ENCODE results near the gene NXPE3. TPM values are rescaled to one million over a fixed set of nuclear protein-coding genes. Genes with fewer than 3 reads are reported as not detected.

The NXPE3 gene
- total and polyA plus RNA-seq, 2 donors = 10.3 to 15.8 TPM

GRCh38 chr3:101784855-101785613 is 6.0 kb downstream of the NXPE3 start:
- H3K36me3 ChIP-seq (ENCODE audit: control insufficient read depth in 2 of 2, insufficient read depth in 2 of 2, low read length in 1 of 2) = peaks cover 26 to 54% of the 10 kb centered on the region in 2 donors
- peaks cover 8 to 18% of the 10 kb centered on the region in 2 donors for H3K4me1 ChIP-seq (ENCODE audit: control insufficient read depth in 2 of 2, insufficient read depth in 2 of 2, low read length in 2 of 2)
- no peak overlapping the region for H3K4me3 ChIP-seq (ENCODE audit: low read length in 2 of 2)
- no peaks in the 10 kb centered on the region for H3K9me3 ChIP-seq (ENCODE audit: control insufficient read depth in 2 of 2, insufficient read depth in 1 of 2, low read length in 1 of 2)
- 86% methylated on average over 5 of the region's 5 CpGs for WGBS
- peak overlapping the region; percentile 78 to 80 for H3K27ac ChIP-seq (ENCODE audit: low read depth in 1 of 2, low read length in 1 of 2)
- peak in 3 of 9 donors; percentile 27 to 59 (median 36) for DNase-seq (ENCODE audit: low read depth in 6 of 9, low spot score in 9 of 9)
- H3K27me3 ChIP-seq (ENCODE audit: control insufficient read depth in 2 of 2, insufficient read depth in 1 of 2, low read length in 1 of 2) = no peaks in the 10 kb centered on the region

GRCh38 chr3:101791778-101792177 is 12.8 kb downstream of the NXPE3 start:
- Histone ChIP-seq H3K4me3 (ENCODE audit: low read length in 2 of 2) (no peak overlapping the region), H3K27ac (ENCODE audit: low read depth in 1 of 2, low read length in 1 of 2) (no peak overlapping the region), H3K9me3 (ENCODE audit: control insufficient read depth in 2 of 2, insufficient read depth in 1 of 2, low read length in 1 of 2) (peaks cover 0 to 3% of the 10 kb centered on the region in 2 donors), H3K36me3 (ENCODE audit: control insufficient read depth in 2 of 2, insufficient read depth in 2 of 2, low read length in 1 of 2) (peaks cover 42 to 62% of the 10 kb centered on the region in 2 donors), H3K27me3 (ENCODE audit: control insufficient read depth in 2 of 2, insufficient read depth in 1 of 2, low read length in 1 of 2) (no peaks in the 10 kb centered on the region), H3K4me1 (ENCODE audit: control insufficient read depth in 2 of 2, insufficient read depth in 2 of 2, low read length in 2 of 2) (no peaks in the 10 kb centered on the region)
- DNase-seq (ENCODE audit: low read depth in 6 of 9, low spot score in 9 of 9) = no peak
- 93% methylated on average over 4 of the region's 4 CpGs for WGBS

- 95% methylated on average over 3 of the region's 3 CpGs for WGBS
- Histone ChIP-seq H3K9me3 (ENCODE audit: control insufficient read depth in 2 of 2, insufficient read depth in 1 of 2, low read length in 1 of 2) (no peaks in the 10 kb centered on the region), H3K27me3 (ENCODE audit: control insufficient read depth in 2 of 2, insufficient read depth in 1 of 2, low read length in 1 of 2) (no peaks in the 10 kb centered on the region), H3K27ac (ENCODE audit: low read depth in 1 of 2, low read length in 1 of 2) (no peak overlapping the region), H3K4me1 (ENCODE audit: control insufficient read depth in 2 of 2, insufficient read depth in 2 of 2, low read length in 2 of 2) (no peaks in the 10 kb centered on the region), H3K36me3 (ENCODE audit: control insufficient read depth in 2 of 2, insufficient read depth in 2 of 2, low read length in 1 of 2) (peaks cover 30 to 44% of the 10 kb centered on the region in 2 donors), H3K4me3 (ENCODE audit: low read length in 2 of 2) (no peak overlapping the region)
- DNase-seq (ENCODE audit: low read depth in 6 of 9, low spot score in 9 of 9) = no peak
Observed at GRCh38 chr3:101796077-101796680, 17.2 kb downstream of the NXPE3 start.

GRCh38 chr3:101801174-101801573 is 22.2 kb downstream of the NXPE3 start:
- Histone ChIP-seq H3K27ac (ENCODE audit: low read depth in 1 of 2, low read length in 1 of 2) (no peak overlapping the region), H3K36me3 (ENCODE audit: control insufficient read depth in 2 of 2, insufficient read depth in 2 of 2, low read length in 1 of 2) (peaks cover 16 to 27% of the 10 kb centered on the region in 2 donors), H3K4me1 (ENCODE audit: control insufficient read depth in 2 of 2, insufficient read depth in 2 of 2, low read length in 2 of 2) (no peaks in the 10 kb centered on the region), H3K27me3 (ENCODE audit: control insufficient read depth in 2 of 2, insufficient read depth in 1 of 2, low read length in 1 of 2) (no peaks in the 10 kb centered on the region), H3K4me3 (ENCODE audit: low read length in 2 of 2) (no peak overlapping the region), H3K9me3 (ENCODE audit: control insufficient read depth in 2 of 2, insufficient read depth in 1 of 2, low read length in 1 of 2) (no peaks in the 10 kb centered on the region)
- WGBS = 98% methylated on average over 4 of the region's 4 CpGs
- DNase-seq (ENCODE audit: low read depth in 6 of 9, low spot score in 9 of 9) = no peak

- H3K9me3 ChIP-seq (ENCODE audit: control insufficient read depth in 2 of 2, insufficient read depth in 1 of 2, low read length in 1 of 2) = no peaks in the 10 kb centered on the region
- no peaks in the 10 kb centered on the region for H3K4me1 ChIP-seq (ENCODE audit: control insufficient read depth in 2 of 2, insufficient read depth in 2 of 2, low read length in 2 of 2)
- no peak overlapping the region for H3K4me3 ChIP-seq (ENCODE audit: low read length in 2 of 2)
- DNase-seq (ENCODE audit: low read depth in 6 of 9, low spot score in 9 of 9) = no peak
- no peaks in the 10 kb centered on the region for H3K27me3 ChIP-seq (ENCODE audit: control insufficient read depth in 2 of 2, insufficient read depth in 1 of 2, low read length in 1 of 2)
- 98% methylated on average over 2 of the region's 2 CpGs for WGBS
- H3K36me3 ChIP-seq (ENCODE audit: control insufficient read depth in 2 of 2, insufficient read depth in 2 of 2, low read length in 1 of 2) = peaks cover 13 to 24% of the 10 kb centered on the region in 2 donors
- no peak overlapping the region for H3K27ac ChIP-seq (ENCODE audit: low read depth in 1 of 2, low read length in 1 of 2)
Observed at GRCh38 chr3:101802179-101802578, 23.2 kb downstream of the NXPE3 start.

- H3K9me3 ChIP-seq (ENCODE audit: control insufficient read depth in 2 of 2, insufficient read depth in 1 of 2, low read length in 1 of 2) = no peaks in the 10 kb centered on the region
- no peaks in the 10 kb centered on the region for H3K27me3 ChIP-seq (ENCODE audit: control insufficient read depth in 2 of 2, insufficient read depth in 1 of 2, low read length in 1 of 2)
Observed at GRCh38 chr3:101803173-101803782, 24.3 kb downstream of the NXPE3 start.

GRCh38 chr3:101803939-101804338 is 24.9 kb downstream of the NXPE3 start:
- Histone ChIP-seq H3K36me3 (ENCODE audit: control insufficient read depth in 2 of 2, insufficient read depth in 2 of 2, low read length in 1 of 2) (peaks cover 13 to 21% of the 10 kb centered on the region in 2 donors), H3K27me3 (ENCODE audit: control insufficient read depth in 2 of 2, insufficient read depth in 1 of 2, low read length in 1 of 2) (no peaks in the 10 kb centered on the region), H3K27ac (ENCODE audit: low read depth in 1 of 2, low read length in 1 of 2) (no peak overlapping the region), H3K4me1 (ENCODE audit: control insufficient read depth in 2 of 2, insufficient read depth in 2 of 2, low read length in 2 of 2) (no peaks in the 10 kb centered on the region), H3K9me3 (ENCODE audit: control insufficient read depth in 2 of 2, insufficient read depth in 1 of 2, low read length in 1 of 2) (no peaks in the 10 kb centered on the region), H3K4me3 (ENCODE audit: low read length in 2 of 2) (no peak overlapping the region)
- no peak for DNase-seq (ENCODE audit: low read depth in 6 of 9, low spot score in 9 of 9)
- WGBS = over 99% methylated on average over 3 of the region's 3 CpGs

More at GRCh38 chr3:101803173-101803782, 24.3 kb downstream of the NXPE3 start:
- H3K4me3 ChIP-seq (ENCODE audit: low read length in 2 of 2) = no peak overlapping the region
- peaks cover 13 to 24% of the 10 kb centered on the region in 2 donors for H3K36me3 ChIP-seq (ENCODE audit: control insufficient read depth in 2 of 2, insufficient read depth in 2 of 2, low read length in 1 of 2)
- WGBS = 81% methylated on average over 9 of the region's 9 CpGs
- DNase-seq (ENCODE audit: low read depth in 6 of 9, low spot score in 9 of 9) = peak in 6 of 9 donors; percentile 52 to 84 (median 72)
- no peak overlapping the region for H3K27ac ChIP-seq (ENCODE audit: low read depth in 1 of 2, low read length in 1 of 2)
- H3K4me1 ChIP-seq (ENCODE audit: control insufficient read depth in 2 of 2, insufficient read depth in 2 of 2, low read length in 2 of 2) = no peaks in the 10 kb centered on the region

GRCh38 chr3:101806491-101806890 is 27.5 kb downstream of the NXPE3 start:
- peaks cover 7 to 13% of the 10 kb centered on the region in 2 donors for H3K36me3 ChIP-seq (ENCODE audit: control insufficient read depth in 2 of 2, insufficient read depth in 2 of 2, low read length in 1 of 2)
- 98% methylated on average over 1 of the region's 1 CpG for WGBS

GRCh38 chr3:101807888-101808287 is 28.9 kb downstream of the NXPE3 start:
- Histone ChIP-seq H3K4me1 (ENCODE audit: control insufficient read depth in 2 of 2, insufficient read depth in 2 of 2, low read length in 2 of 2) (peaks cover 0 to 4% of the 10 kb centered on the region in 2 donors), H3K27me3 (ENCODE audit: control insufficient read depth in 2 of 2, insufficient read depth in 1 of 2, low read length in 1 of 2) (no peaks in the 10 kb centered on the region), H3K36me3 (ENCODE audit: control insufficient read depth in 2 of 2, insufficient read depth in 2 of 2, low read length in 1 of 2) (peaks cover 3 to 5% of the 10 kb centered on the region in 2 donors), H3K4me3 (ENCODE audit: low read length in 2 of 2) (no peak overlapping the region), H3K27ac (ENCODE audit: low read depth in 1 of 2, low read length in 1 of 2) (no peak overlapping the region), H3K9me3 (ENCODE audit: control insufficient read depth in 2 of 2, insufficient read depth in 1 of 2, low read length in 1 of 2) (no peaks in the 10 kb centered on the region)
- no peak for DNase-seq (ENCODE audit: low read depth in 6 of 9, low spot score in 9 of 9)
- WGBS = 96% methylated on average over 2 of the region's 2 CpGs

More at GRCh38 chr3:101806491-101806890, 27.5 kb downstream of the NXPE3 start:
- no peak overlapping the region for H3K27ac ChIP-seq (ENCODE audit: low read depth in 1 of 2, low read length in 1 of 2)
- no peak overlapping the region for H3K4me3 ChIP-seq (ENCODE audit: low read length in 2 of 2)
- no peaks in the 10 kb centered on the region for H3K27me3 ChIP-seq (ENCODE audit: control insufficient read depth in 2 of 2, insufficient read depth in 1 of 2, low read length in 1 of 2)
- no peaks in the 10 kb centered on the region for H3K9me3 ChIP-seq (ENCODE audit: control insufficient read depth in 2 of 2, insufficient read depth in 1 of 2, low read length in 1 of 2)
- no peak for DNase-seq (ENCODE audit: low read depth in 6 of 9, low spot score in 9 of 9)
- peaks cover 0 to 4% of the 10 kb centered on the region in 2 donors for H3K4me1 ChIP-seq (ENCODE audit: control insufficient read depth in 2 of 2, insufficient read depth in 2 of 2, low read length in 2 of 2)

Measured in thymus (tissue), 11 donors.